Non-pigmented ciliary epithelial cell (primary cell): ENCODE data around the gene ZNF334.

Source experiments
- DNase-seq: peaks from one replicate; pipeline ENCODE4 v3.0.0-alpha.2; 2010; ENCODE audit warnings: low read depth

The ZNF334 gene

DNA sequence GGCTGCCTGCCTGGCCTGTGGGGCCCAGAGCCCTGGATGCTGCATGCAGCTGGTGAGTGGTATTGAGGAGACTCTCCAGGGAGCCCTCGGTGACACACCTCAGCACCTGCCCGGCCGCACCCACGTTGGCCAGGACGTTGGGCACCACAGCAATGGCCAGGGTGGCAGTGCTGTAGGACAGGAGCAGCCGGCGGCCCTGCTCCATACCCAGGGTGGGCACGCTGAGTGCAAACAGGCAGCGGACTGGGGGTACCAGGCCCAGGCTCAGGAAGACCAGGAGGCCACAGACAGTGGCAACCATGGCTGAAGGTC, 32.4 kb upstream of the ZNF334 start:
- DNase-seq, result no peak

DNA sequence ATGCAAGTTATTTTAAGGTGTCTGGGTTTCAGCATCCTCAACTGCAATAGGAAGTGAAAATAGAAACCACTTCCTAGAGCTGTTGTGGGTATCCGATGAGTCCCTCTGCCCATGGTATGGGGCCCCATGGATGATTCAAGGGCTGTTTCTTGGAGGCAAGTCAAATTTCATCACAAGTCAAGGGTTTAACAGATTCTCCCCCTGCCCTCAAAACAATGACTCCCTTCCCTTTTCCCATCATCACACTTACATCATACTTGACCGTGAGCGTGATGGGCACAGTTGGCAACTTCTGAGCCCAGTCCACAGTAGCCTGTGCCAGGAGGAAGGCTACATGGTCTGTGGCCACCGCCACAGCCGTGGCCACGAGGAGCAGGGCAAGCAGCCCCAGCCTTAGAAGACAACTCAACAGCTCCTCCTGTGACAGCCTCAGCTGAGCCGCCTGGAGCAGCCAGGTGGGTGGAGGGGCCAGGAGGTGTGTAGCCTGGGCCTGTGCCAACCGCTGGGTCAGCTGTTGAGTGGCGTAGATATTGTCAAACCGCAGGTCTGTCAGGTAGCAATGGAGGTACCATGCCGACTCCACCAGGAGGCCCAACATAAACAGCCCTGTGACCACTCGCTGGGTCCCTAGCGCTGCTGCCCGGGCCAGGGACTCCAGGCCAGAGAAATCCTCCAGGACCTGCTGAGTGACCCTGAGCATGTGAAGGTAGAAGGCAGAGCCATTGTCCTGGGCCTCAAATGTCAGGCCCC, 31.9 kb upstream of the ZNF334 start:
- no peak for DNase-seq

DNA sequence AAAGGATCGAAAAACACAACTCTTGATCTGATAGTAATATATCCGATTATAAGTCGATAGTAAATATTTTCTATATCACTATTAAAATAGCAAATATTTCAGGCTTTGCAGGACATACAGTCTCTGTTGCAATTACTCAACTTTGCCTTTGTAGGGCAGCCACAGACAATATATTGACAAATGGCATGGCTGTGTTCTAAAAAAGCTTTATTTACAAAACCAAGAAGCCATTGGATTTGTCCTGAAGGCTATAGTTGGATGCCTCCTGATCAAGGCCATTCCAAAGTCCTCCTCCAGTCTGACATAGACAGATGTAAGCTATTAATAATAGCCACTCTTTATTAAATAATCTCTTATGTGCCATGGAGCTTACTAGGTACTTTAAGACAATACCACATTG, 31.2 kb upstream of the ZNF334 start:
- no peak for DNase-seq

DNA sequence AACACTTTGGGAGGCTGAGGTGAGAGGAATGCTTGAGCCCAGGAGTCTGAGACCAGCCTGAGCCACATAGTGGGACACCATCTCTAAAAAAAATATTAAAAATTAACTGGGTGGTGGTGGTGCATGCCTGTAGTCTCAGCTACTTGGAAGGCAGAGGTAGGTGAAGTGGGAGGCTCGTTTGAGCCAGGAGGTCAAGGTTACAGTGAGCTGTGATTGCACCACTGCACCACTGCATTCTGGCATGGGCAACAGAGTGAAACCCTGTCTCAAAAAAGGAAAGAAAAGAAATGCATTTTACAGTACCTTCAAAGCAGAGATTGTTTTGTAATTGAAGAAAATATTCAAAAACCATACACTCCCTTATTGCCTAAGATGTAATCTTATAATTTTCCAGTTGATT, 30.6 kb upstream of the ZNF334 start:
- no peak for DNase-seq

GRCh38 chr20:46543033-46543432, 29.7 kb upstream of the ZNF334 start:
- DNase-seq, result no peak

GRCh38 chr20:46541229-46541935, 28.0 kb upstream of the ZNF334 start:
- DNase-seq, result no peak

DNA sequence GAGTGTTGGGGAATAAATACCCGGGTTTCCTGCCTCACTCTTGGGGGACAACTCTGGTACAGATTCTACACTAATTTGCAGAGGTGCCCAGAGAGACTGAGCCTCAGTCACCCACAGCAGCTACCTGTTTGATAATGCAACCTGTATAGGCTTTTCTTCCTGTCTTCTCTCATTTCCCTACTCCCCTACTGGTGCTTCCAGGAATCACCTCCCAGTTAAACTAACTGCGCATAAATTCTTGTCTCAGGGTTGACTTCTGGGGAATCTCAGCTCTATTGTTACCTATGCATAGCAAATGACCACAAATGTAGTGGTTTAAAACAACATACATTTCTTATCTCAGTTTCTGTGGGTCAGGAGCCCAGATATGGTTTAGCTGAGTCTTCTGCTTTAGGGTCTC, 25.8 kb upstream of the ZNF334 start:
- no peak for DNase-seq

GRCh38 chr20:46530640-46531039, 17.3 kb upstream of the ZNF334 start:
- DNase-seq, result no peak

- no peak for DNase-seq
Measured at GRCh38 chr20:46523696-46524328, 10.5 kb upstream of the ZNF334 start.

- no peak for DNase-seq
Measured at GRCh38 chr20:46523108-46523507, 9.7 kb upstream of the ZNF334 start.

GRCh38 chr20:46520976-46521579, 7.7 kb upstream of the ZNF334 start:
- DNase-seq, result peak; percentile 18

DNA sequence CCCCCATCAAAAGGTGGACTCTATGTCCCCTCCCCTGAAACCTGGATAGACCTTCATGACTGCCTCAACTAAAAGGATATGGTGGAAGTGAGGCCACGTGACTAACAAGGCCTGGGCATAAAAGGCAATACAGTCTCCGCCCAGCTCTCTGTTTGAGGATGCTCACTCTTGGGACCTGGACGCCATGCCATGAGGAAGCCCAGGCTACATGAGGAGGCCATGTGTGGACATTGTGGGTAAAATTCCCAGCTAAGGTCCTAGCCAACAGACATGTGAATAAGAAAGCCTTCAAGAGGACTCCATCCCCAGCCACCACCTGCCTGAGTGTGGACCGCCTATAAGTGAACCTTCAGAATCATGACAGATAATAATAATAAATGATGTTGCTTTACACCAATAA, 7.2 kb upstream of the ZNF334 start:
- no peak for DNase-seq

GRCh38 chr20:46519471-46520068, 6.2 kb upstream of the ZNF334 start:
- DNase-seq, result no peak

GRCh38 chr20:46509523-46509922, 3.8 kb downstream of the ZNF334 start:
- no peak for DNase-seq

DNA sequence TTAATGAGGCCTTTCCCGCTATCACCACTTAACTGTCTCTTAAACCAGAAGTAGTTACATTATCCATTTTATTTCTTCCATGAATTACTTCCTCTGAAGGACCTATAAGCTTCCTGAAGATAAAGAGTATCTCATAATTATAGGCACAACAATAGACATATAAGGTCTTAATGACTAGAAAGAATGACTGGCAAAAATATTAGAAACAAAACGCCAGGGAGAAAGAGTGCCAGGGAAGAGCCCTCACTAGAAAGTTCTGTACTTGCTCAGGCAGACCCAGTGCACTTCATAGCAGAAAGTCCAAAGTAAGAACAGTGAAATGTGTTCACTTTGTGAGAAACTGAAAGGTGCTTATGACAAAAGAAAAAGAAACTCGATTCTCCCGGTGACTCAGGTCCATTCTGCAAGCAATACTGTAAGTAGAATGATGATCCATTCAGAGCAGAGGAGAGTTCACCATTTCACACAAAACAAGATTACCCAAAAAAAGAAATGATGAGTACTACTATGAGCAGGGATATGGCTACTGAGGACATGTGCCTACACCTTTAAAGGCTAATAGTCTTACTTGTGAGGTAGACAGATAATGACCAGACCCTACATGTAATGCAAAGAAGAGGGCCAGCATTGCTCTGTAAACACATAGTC, 5.5 kb downstream of the ZNF334 start:
- DNase-seq, result no peak

DNA sequence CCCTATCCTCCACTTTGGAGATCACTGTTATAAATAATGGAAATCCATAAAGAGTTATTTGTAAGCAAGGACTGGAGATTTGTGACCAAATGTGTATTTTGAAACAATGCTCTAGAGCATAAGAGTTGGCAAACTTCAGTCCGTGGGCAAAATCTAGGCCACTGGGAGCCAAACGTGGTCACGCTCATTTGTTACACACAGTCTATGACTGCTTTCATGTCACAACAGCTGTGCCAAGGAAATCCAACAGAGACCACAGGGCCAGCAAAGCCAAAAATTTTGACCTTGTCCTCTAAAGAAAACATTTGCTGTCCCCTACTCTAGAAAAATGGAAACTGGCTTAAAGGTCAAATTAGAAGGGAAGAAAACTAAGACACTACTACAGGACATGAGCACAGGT, 7.9 kb downstream of the ZNF334 start:
- DNase-seq, result no peak

- DNase-seq, result no peak
Measured at GRCh38 chr20:46501961-46502360, 11.4 kb downstream of the ZNF334 start.

DNA sequence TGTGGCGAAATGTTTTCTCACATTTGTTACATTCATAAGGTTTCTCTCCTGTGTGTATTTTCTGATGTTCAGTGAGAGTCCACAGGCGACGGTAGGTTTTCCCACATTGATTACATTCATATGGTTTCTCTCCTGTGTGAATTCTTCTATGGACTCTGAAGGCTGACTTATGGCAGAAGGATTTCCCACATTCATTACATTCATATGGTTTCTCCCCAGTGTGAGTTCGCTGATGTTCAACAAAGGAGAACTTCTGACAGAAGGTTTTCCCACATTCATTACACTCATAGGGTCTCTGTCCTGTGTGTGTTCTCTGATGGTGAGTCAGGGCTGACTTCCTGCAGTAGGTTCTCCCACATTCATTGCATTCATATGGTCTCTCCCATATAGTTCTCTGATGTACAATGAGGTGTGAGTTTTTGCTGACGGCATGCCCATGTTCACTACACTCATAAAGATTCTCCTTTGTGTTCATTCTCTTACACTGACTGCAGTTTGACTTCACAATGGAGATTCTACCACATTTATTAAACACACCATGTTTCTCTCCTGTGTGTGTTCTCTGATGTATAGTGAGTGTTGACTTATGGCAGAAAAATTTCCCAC, 11.9 kb downstream of the ZNF334 start:
- no peak for DNase-seq

DNA sequence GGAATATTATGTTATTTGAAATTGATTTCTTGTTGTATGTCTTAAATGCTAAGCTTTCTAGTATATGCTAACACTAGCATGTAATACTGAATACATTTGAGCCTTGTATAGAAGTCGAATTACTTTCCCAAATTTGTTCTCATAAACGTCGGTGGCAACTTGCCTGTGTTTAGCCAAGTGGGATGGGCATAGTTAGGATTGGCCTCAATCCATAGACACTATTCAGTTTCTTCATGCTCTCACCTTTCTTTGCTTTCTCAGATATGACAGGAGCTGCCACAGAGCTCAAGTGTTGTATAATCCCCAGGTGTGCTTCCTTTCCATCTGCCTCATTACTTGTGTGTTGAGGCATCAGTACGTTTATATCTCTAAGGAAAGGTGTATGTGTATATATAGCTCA, 19.3 kb downstream of the ZNF334 start:
- DNase-seq, result no peak

DNA sequence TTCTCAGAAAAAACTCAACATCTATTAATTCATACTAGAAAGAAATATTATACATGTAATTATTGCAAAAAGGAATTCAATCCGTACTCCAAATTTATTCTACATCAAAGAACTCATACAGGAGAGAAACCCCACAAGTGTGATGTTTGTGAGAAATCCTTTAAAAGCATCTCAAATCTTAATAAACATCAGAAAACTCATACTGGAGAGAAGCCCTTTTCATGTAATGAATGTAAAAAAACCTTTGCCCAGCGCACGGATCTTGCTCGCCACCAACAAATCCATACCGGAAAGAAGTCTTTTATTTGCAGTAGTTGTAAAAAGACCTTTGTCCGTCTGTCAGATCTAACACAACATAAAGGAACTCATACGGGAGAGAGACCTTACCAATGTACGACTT, 22.0 kb downstream of the ZNF334 start:
- no peak for DNase-seq

- DNase-seq, result no peak
Measured at GRCh38 chr20:46488451-46488850, 24.9 kb downstream of the ZNF334 start.

DNA sequence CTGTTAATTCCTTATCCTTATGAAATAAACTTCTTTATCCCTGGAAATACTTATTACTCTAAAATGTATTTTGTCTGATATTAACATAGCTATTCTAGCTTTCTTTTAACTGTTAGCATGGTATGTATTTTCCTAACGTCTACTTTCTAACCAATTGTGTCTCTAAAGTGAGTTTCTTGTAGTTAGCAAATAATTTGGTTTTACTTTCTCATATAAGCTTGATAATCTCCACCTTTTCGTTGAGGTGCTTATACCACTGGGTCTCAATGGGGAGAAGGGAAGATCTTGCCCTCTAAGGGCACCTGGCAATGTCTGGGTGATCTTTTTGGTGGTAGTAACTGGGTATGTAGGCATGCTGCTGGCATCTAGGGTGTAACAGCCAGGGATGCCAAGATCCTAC, 25.7 kb downstream of the ZNF334 start:
- no peak for DNase-seq
